A549 (cell line): ENCODE measurements around the gene PRKAR2B. TPM values are rescaled to one million over a fixed set of nuclear protein-coding genes. Genes with fewer than 3 reads are reported as not detected.

Source experiments
- ATAC-seq, 2 experiments: fragments of 200-7000 bp in 1 of 2; fragments of >200 bp in 1 of 2; cut with Nextera tagmentation in 1 of 2; cut with Tn5 transposase in 1 of 2; 3 replicates each; pipeline versions ENCODE4 v1.8.0 to v1.9.1; 2018 to 2020; ENCODE audit warnings: mild to moderate bottlenecking in 1 of 2, moderate library complexity in 1 of 2
- CTCF ChIA-PET: fragments of 300-600 bp; sonication (Branson Sonifier 250); formaldehyde crosslinking; extraction: SDS; loops from one replicate; lab custom pipeline; 2021; ENCODE audit warnings: antibody characterized with exemption, inconsistent platforms; lab: Yijun Ruan, JAX
- POLR2A ChIA-PET: fragments of 350-600 bp; formaldehyde crosslinking; extraction: SDS; loops from one replicate; lab custom pipeline; 2021; ENCODE audit warnings: antibody characterized with exemption, inconsistent platforms; lab: Yijun Ruan, JAX
- DNase-seq, 2 experiments: peaks; one replicate each; pipeline versions ENCODE4 v3.0.0 to v3.0.0-alpha.2; 2011 to 2016; ENCODE audit warnings: low read depth in 1 of 2, low spot score in 1 of 2
- FAIRE-seq: peaks from 2 replicates; lab custom pipeline; 2011; peaks lifted over from hg19 to GRCh38; lab: Jason Lieb, UNC
- H3K27ac ChIP-seq, 2 experiments: fragments of >200 bp; sonication (Bioruptor Twin); formaldehyde crosslinking; 3 replicates each; pipeline ENCODE4 v1.5.1; 2016 to 2017
- H3K4me1 ChIP-seq: fragments of >200 bp; sonication (Bioruptor Twin); formaldehyde crosslinking; 3 replicates; pipeline ENCODE4 v1.6.1; 2016
- H3K4me2 ChIP-seq: fragments of >200 bp; sonication (Bioruptor Twin); formaldehyde crosslinking; 3 replicates; pipeline ENCODE4 v1.6.1; 2016
- H3K4me3 ChIP-seq: fragments of >200 bp; sonication (Bioruptor Twin); formaldehyde crosslinking; 3 replicates; pipeline ENCODE4 v1.5.1; 2016
- H3K9me3 ChIP-seq: fragments of >200 bp; sonication (Bioruptor Twin); formaldehyde crosslinking; 3 replicates; pipeline ENCODE4 v1.6.1; 2016
- BHLHE40 ChIP-seq: IDR thresholded peaks from 2 replicates; pipeline ENCODE4 v1.6.1; 2012; ENCODE audit warnings: low read depth, low read length, inconsistent platforms
- CEBPB ChIP-seq, 2 experiments: fragments of >200 bp in 1 of 2; sonication (Bioruptor Twin) in 1 of 2; formaldehyde crosslinking in 1 of 2; IDR thresholded peaks; 2 replicates each; pipeline ENCODE4 v1.6.1; 2012 to 2016
- CHD2 ChIP-seq: fragments of 150-350 bp; IDR thresholded peaks from 2 replicates; pipeline ENCODE4 v1.6.1; 2014; ENCODE audit warnings: low read length; ENCODE audit not compliant: partially characterized antibody
- EHF ChIP-seq: fragments of 250-450 bp; sonication (Bioruptor Pico); IDR thresholded peaks from 2 replicates; pipeline ENCODE4 v1.5.0; 2020; ENCODE audit warnings: mild to moderate bottlenecking
- EP300 ChIP-seq, 2 experiments: fragments of >200 bp; sonication (Bioruptor Twin); formaldehyde crosslinking; IDR thresholded peaks; 2 replicates in 1 of 2; 3 replicates in 1 of 2; pipeline ENCODE4 v1.6.1; 2016 to 2017
- ESRRA ChIP-seq: fragments of 150-350 bp; IDR thresholded peaks from 2 replicates; pipeline ENCODE4 v1.6.1; 2014; ENCODE audit warnings: mild to moderate bottlenecking, low read length, borderline replicate concordance
- FOSB ChIP-seq: fragments of 250-450 bp; sonication (Bioruptor Pico); IDR thresholded peaks from 2 replicates; pipeline ENCODE4 v1.5.0; 2020; ENCODE audit warnings: mild to moderate bottlenecking, moderate library complexity
- FOSL2 ChIP-seq, 2 experiments: fragments of 450-650 bp in 1 of 2; fragments of >200 bp in 1 of 2; sonication (Bioruptor Twin) in 1 of 2; formaldehyde crosslinking; IDR thresholded peaks; 2 replicates each; pipeline versions ENCODE4 v1.5.0 to v1.6.1; 2016 to 2020; ENCODE audit warnings: mild to moderate bottlenecking in 1 of 2, moderate library complexity in 1 of 2
- FOXS1 ChIP-seq: fragments of 250-450 bp; sonication (Bioruptor Pico); IDR thresholded peaks from 2 replicates; pipeline ENCODE4 v1.5.0; 2020; ENCODE audit warnings: mild to moderate bottlenecking, moderate library complexity
- HDAC2 ChIP-seq: fragments of 200-600 bp; sonication (generic); IDR thresholded peaks from 2 replicates; pipeline ENCODE4 v1.6.1; 2016
- HEYL ChIP-seq: fragments of 250-450 bp; sonication (Bioruptor Pico); IDR thresholded peaks from 2 replicates; pipeline ENCODE4 v1.8.0; 2021; ENCODE audit warnings: mild to moderate bottlenecking, moderate library complexity
- KDM1A ChIP-seq: fragments of 200-600 bp; sonication (generic); IDR thresholded peaks from 2 replicates; pipeline ENCODE4 v1.6.1; 2016; ENCODE audit warnings: low read depth, mild to moderate bottlenecking
- NFE2L2 ChIP-seq: fragments of 150-350 bp; conservative IDR thresholded peaks from 2 replicates; pipeline ENCODE4 v1.6.1; 2014; ENCODE audit warnings: low read length
- NR3C1 ChIP-seq: fragments of >200 bp; sonication (Bioruptor Twin); formaldehyde crosslinking; IDR thresholded peaks from 3 replicates; pipeline ENCODE4 v1.6.1; 2017
- PHF8 ChIP-seq: fragments of 200-600 bp; sonication (generic); IDR thresholded peaks from 2 replicates; pipeline ENCODE4 v1.6.1; 2016; ENCODE audit warnings: low read depth, mild to moderate bottlenecking, antibody characterized with exemption, moderate library complexity, borderline replicate concordance
- RAD21 ChIP-seq, 2 experiments: fragments of >200 bp in 1 of 2; sonication (Bioruptor Twin) in 1 of 2; formaldehyde crosslinking in 1 of 2; IDR thresholded peaks in 1 of 2; conservative IDR thresholded peaks in 1 of 2; 2 replicates in 1 of 2; 3 replicates in 1 of 2; pipeline ENCODE4 v1.6.1; 2012 to 2018; ENCODE audit warnings: inconsistent platforms in 1 of 2
- RNF2 ChIP-seq: fragments of 200-600 bp; sonication (generic); IDR thresholded peaks from 2 replicates; pipeline ENCODE4 v1.6.1; 2016; ENCODE audit warnings: low read depth, mild to moderate bottlenecking, antibody characterized with exemption, moderate library complexity, borderline replicate concordance
- SMC3 ChIP-seq: fragments of >200 bp; sonication (Bioruptor Twin); formaldehyde crosslinking; IDR thresholded peaks from 3 replicates; pipeline ENCODE4 v1.6.1; 2018; ENCODE audit warnings: inconsistent platforms
- SREBF2 ChIP-seq: fragments of 450-650 bp; IDR thresholded peaks from 2 replicates; pipeline ENCODE4 v1.6.1; 2014; ENCODE audit warnings: mild to moderate bottlenecking, moderate library complexity
- ZC3H11A ChIP-seq: fragments of 450-650 bp; IDR thresholded peaks from 2 replicates; pipeline ENCODE4 v1.6.1; 2014; ENCODE audit warnings: antibody characterized with exemption, mild to moderate bottlenecking
- ZFP36 ChIP-seq: fragments of 450-650 bp; IDR thresholded peaks from 2 replicates; pipeline ENCODE4 v1.6.1; 2014; ENCODE audit warnings: borderline replicate concordance; ENCODE audit not compliant: partially characterized antibody
- WGBS: methylation state at CpG from one replicate; pipeline ENCODE4 v1.1.6; 2017; ENCODE audit errors: missing lambda C conversion rate; 5-methylcytosine and 5-hydroxymethylcytosine counted together
- polyA plus RNA-seq, 4 experiments: library from polyadenylated mRNA; depleted of rRNA in 3 of 4; stranded (reverse); fragments of >200 nt; fragmentation: RNase III in 1 of 4; extraction: RNeasy Plus Mini Kit Qiagen cat#74134 plus additional on column Dnase treatment in 1 of 4; gene quantifications; 2 replicates in 3 of 4; 3 replicates in 1 of 4; pipeline ENCODE4 v1.2.3, GENCODE V29; 2011 to 2017
- TF ChIP-seq, protein P1 (sequence below): fragments of >200 bp; sonication (Bioruptor Twin); formaldehyde crosslinking; IDR thresholded peaks from 3 replicates; pipeline ENCODE4 v1.6.1; 2016
- TF ChIP-seq, protein P2 (sequence below): fragments of >200 bp; sonication (Bioruptor Twin); formaldehyde crosslinking; IDR thresholded peaks from 3 replicates; pipeline ENCODE4 v1.5.1; 2016
- TF ChIP-seq, protein P3 (sequence below): fragments of 200-600 bp; sonication (generic); IDR thresholded peaks from 2 replicates; pipeline ENCODE4 v1.6.1; 2016; ENCODE audit warnings: antibody characterized with exemption, mild to moderate bottlenecking, moderate library complexity
- TF ChIP-seq, protein P4 (sequence below): fragments of 250-450 bp; sonication (Bioruptor Pico); IDR thresholded peaks from 2 replicates; pipeline ENCODE4 v1.5.0; 2020; ENCODE audit warnings: low read depth, mild to moderate bottlenecking, moderate library complexity
- TF ChIP-seq, protein P5 (sequence below): fragments of 250-450 bp; sonication (Bioruptor Pico); IDR thresholded peaks from 2 replicates; pipeline ENCODE4 v1.5.0; 2021; ENCODE audit warnings: mild to moderate bottlenecking, moderate library complexity, borderline replicate concordance

PRKAR2B gene
- polyA plus RNA-seq, 2 of the 4 experiments (the other 2 are of a cell fraction): 3.6 to 4.4 TPM

DNA sequence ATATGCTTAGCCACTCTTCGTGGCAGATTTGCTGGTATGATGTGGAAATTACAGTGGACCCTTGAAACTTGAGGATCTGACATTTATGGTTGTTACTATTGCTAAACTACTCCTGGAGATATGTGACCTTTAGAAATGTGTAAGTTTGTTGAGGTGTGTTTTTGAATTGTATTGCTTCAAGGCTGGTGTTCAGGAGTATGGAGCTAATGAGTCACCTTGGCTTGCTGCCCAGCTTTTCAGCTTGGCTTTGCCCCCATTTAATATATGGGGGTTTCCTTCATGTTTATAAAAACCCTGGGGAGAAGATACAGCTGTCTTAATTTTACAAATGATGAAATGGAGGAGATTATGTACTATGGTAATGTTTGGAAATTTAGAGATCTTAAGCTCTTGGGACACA, 135.9 kb downstream of the PRKAR2B start (continued):
- TF ChIP-seq, protein P1, sequence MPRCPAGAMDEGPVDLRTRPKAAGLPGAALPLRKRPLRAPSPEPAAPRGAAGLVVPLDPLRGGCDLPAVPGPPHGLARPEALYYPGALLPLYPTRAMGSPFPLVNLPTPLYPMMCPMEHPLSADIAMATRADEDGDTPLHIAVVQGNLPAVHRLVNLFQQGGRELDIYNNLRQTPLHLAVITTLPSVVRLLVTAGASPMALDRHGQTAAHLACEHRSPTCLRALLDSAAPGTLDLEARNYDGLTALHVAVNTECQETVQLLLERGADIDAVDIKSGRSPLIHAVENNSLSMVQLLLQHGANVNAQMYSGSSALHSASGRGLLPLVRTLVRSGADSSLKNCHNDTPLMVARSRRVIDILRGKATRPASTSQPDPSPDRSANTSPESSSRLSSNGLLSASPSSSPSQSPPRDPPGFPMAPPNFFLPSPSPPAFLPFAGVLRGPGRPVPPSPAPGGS: 0 out of 3 replicates have a peak, but pooled peaks have one; percentile 38
- no peak for TF ChIP-seq BHLHE40
- no peak for TF ChIP-seq HDAC2
- TF ChIP-seq EHF (CRISPR knock-in tag): no peak
- no peak for TF ChIP-seq SMC3
- TF ChIP-seq, protein P2, sequence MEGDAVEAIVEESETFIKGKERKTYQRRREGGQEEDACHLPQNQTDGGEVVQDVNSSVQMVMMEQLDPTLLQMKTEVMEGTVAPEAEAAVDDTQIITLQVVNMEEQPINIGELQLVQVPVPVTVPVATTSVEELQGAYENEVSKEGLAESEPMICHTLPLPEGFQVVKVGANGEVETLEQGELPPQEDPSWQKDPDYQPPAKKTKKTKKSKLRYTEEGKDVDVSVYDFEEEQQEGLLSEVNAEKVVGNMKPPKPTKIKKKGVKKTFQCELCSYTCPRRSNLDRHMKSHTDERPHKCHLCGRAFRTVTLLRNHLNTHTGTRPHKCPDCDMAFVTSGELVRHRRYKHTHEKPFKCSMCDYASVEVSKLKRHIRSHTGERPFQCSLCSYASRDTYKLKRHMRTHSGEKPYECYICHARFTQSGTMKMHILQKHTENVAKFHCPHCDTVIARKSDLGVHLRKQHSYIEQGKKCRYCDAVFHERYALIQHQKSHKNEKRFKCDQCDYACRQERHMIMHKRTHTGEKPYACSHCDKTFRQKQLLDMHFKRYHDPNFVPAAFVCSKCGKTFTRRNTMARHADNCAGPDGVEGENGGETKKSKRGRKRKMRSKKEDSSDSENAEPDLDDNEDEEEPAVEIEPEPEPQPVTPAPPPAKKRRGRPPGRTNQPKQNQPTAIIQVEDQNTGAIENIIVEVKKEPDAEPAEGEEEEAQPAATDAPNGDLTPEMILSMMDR: no peak
- peak; percentile 59 to 68; a peak in 2 of 4 replicates for TF ChIP-seq CEBPB (IDR thresholded peaks at IDR 0.05)
- no peak for TF ChIP-seq EP300 (IDR thresholded peaks at IDR 0.05)
- no peak for TF ChIP-seq ZFP36
- no peak for TF ChIP-seq FOXS1 (CRISPR knock-in tag)
- no peak for TF ChIP-seq NR3C1
- no peak for TF ChIP-seq HEYL
- TF ChIP-seq NFE2L2: no peak
- no peak for TF ChIP-seq ZC3H11A
- TF ChIP-seq, protein P3, sequence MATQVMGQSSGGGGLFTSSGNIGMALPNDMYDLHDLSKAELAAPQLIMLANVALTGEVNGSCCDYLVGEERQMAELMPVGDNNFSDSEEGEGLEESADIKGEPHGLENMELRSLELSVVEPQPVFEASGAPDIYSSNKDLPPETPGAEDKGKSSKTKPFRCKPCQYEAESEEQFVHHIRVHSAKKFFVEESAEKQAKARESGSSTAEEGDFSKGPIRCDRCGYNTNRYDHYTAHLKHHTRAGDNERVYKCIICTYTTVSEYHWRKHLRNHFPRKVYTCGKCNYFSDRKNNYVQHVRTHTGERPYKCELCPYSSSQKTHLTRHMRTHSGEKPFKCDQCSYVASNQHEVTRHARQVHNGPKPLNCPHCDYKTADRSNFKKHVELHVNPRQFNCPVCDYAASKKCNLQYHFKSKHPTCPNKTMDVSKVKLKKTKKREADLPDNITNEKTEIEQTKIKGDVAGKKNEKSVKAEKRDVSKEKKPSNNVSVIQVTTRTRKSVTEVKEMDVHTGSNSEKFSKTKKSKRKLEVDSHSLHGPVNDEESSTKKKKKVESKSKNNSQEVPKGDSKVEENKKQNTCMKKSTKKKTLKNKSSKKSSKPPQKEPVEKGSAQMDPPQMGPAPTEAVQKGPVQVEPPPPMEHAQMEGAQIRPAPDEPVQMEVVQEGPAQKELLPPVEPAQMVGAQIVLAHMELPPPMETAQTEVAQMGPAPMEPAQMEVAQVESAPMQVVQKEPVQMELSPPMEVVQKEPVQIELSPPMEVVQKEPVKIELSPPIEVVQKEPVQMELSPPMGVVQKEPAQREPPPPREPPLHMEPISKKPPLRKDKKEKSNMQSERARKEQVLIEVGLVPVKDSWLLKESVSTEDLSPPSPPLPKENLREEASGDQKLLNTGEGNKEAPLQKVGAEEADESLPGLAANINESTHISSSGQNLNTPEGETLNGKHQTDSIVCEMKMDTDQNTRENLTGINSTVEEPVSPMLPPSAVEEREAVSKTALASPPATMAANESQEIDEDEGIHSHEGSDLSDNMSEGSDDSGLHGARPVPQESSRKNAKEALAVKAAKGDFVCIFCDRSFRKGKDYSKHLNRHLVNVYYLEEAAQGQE: no peak
- TF ChIP-seq FOSL2 (IDR thresholded peaks at IDR 0.05): peak; percentile 49; the same call in 1 of the 2 replicates
- peak; percentile 66 for TF ChIP-seq FOSL2 (CRISPR knock-in tag; IDR thresholded peaks at IDR 0.05)
- TF ChIP-seq ESRRA: no peak
- no peak for TF ChIP-seq SREBF2
- TF ChIP-seq CHD2: no peak
- no peak for TF ChIP-seq RNF2
- TF ChIP-seq FOSB (CRISPR knock-in tag): no peak
- TF ChIP-seq PHF8: no peak
- TF ChIP-seq RAD21 (conservative IDR thresholded peaks at IDR 0.05 in 1 of 2, IDR thresholded peaks at IDR 0.05 in 1 of 2): no peak

DNA sequence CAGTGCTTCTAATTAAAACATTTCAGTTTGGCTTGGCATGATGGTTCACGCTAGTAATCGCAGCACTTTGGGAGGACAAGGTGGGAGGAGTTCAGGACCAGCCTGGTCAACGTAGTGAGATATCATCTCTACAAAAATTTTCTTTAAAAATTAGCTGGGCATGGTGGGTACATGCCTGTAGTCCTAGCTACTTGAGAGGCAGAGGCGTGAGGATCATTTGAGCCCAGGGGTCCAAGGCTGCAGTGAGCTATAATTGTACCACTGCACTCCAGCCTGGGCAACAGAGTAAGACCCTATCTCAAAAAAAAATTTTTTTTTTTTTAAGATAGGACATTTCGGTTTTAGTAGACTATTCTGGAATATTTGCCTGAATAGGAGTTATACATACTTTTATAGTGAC, 136.7 kb downstream of the PRKAR2B start:
- WGBS: 96% methylated on average over 5 of the region's 5 CpGs
- CTCF ChIA-PET: interaction anchor here (0.6 to 1.2 kb wide), 4 partner anchors 13 to 562 kb away, joined by 3 to 4 read pairs (median 4); partner anchors contain the start of genes CBLL1 and HBP1
- no peak for TF ChIP-seq ESRRA
- no peak for TF ChIP-seq BHLHE40
- TF ChIP-seq, protein P3: no peak
- TF ChIP-seq, protein P4, sequence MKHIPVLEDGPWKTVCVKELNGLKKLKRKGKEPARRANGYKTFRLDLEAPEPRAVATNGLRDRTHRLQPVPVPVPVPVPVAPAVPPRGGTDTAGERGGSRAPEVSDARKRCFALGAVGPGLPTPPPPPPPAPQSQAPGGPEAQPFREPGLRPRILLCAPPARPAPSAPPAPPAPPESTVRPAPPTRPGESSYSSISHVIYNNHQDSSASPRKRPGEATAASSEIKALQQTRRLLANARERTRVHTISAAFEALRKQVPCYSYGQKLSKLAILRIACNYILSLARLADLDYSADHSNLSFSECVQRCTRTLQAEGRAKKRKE (CRISPR knock-in tag): no peak
- TF ChIP-seq RNF2: no peak
- TF ChIP-seq, protein P5, sequence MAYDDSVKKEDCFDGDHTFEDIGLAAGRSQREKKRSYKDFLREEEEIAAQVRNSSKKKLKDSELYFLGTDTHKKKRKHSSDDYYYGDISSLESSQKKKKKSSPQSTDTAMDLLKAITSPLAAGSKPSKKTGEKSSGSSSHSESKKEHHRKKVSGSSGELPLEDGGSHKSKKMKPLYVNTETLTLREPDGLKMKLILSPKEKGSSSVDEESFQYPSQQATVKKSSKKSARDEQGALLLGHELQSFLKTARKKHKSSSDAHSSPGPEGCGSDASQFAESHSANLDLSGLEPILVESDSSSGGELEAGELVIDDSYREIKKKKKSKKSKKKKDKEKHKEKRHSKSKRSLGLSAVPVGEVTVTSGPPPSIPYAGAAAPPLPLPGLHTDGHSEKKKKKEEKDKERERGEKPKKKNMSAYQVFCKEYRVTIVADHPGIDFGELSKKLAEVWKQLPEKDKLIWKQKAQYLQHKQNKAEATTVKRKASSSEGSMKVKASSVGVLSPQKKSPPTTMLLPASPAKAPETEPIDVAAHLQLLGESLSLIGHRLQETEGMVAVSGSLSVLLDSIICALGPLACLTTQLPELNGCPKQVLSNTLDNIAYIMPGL (CRISPR knock-in tag): no peak
- TF ChIP-seq KDM1A: no peak

More for the DNA sequence above, 136.7 kb downstream of the PRKAR2B start:
- peaks cover 38% of the 10 kb centered on the region for H3K4me1 ChIP-seq
- DNase-seq (no peak), FAIRE-seq (no peak), ATAC-seq (no peak)
- POLR2A ChIA-PET: no interaction called here
- 0 out of 6 replicates have a peak overlapping the region, but pooled peaks of 1 of the 2 experiments have one; percentile 4 for H3K27ac ChIP-seq
- no peak overlapping the region for H3K4me2 ChIP-seq
- H3K9me3 ChIP-seq: no peaks in the 10 kb centered on the region
- no peak overlapping the region for H3K4me3 ChIP-seq
